Stimulated activated naive B cell treated with anti-CD40 and anti-IgM and Interleukin-4, amounts not matched to agents 10 μg/mL and 1 μg/mL and 100 μg/mL, for 72 hours (primary cell): ENCODE results near the gene RUFY4.
"Not testable (repeated sequence)": the region's sequence is repeated elsewhere in the genome, so short reads cannot be mapped to it uniquely, and the experiment has no call there.

ENCODE experiments used
- ATAC-seq, 2 donors: fragments of 150-1000 bp; cut with Tn5 transposase; replicated peaks; 2 replicates each; pipeline ENCODE4 v1.10.0; 2021; ENCODE audit warnings: moderate library complexity in 1 of 2
- DNase-seq: peaks from one replicate; pipeline ENCODE4 v3.0.0; 2021
- H3K27ac Mint-ChIP-seq: one replicate; pipeline ENCODE4 v1.8.0; 2022; ENCODE audit warnings: mild to moderate bottlenecking, mixed read lengths
- H3K27me3 Mint-ChIP-seq, 2 donors: one replicate each; pipeline ENCODE4 v1.8.0; 2022; ENCODE audit warnings: mixed read lengths in 2 of 2
- H3K36me3 Mint-ChIP-seq, 2 donors: one replicate each; pipeline ENCODE4 v1.8.0; 2022; ENCODE audit warnings: mixed read lengths in 2 of 2, mild to moderate bottlenecking in 1 of 2
- H3K4me1 Mint-ChIP-seq, 2 donors: one replicate each; pipeline ENCODE4 v1.8.0; 2022; ENCODE audit warnings: mixed read lengths in 2 of 2, mild to moderate bottlenecking in 1 of 2
- H3K4me3 Mint-ChIP-seq, 2 donors: one replicate each; pipeline ENCODE4 v1.8.0; 2022; ENCODE audit warnings: mild to moderate bottlenecking in 2 of 2, mixed read lengths in 2 of 2, moderate library complexity in 1 of 2
- H3K9me3 Mint-ChIP-seq, 2 donors: one replicate each; pipeline ENCODE4 v1.8.0; 2022; ENCODE audit warnings: mixed read lengths in 2 of 2, mild to moderate bottlenecking in 1 of 2

Gene RUFY4

GRCh38 chr2:218035463-218036100 is 33.5 kb upstream of the RUFY4 start:
- Mint-ChIP-seq H3K4me1 (peaks cover 4 to 13% of the 10 kb centered on the region in 2 donors), H3K4me3 (peak overlapping the region; percentile 47 to 54)
- no peak for DNase-seq

GRCh38 chr2:218036371-218036770 is 32.7 kb upstream of the RUFY4 start:
- peaks cover 4 to 13% of the 10 kb centered on the region in 2 donors for H3K4me1 Mint-ChIP-seq
- H3K27me3 Mint-ChIP-seq, result peaks cover 16 to 19% of the 10 kb centered on the region in 2 donors
- no peak for ATAC-seq
- H3K4me3 Mint-ChIP-seq, result no peak overlapping the region
- no peak for DNase-seq
- no peak overlapping the region for H3K27ac Mint-ChIP-seq
- H3K36me3 Mint-ChIP-seq, result no peaks in the 10 kb centered on the region
- no peaks in the 10 kb centered on the region for H3K9me3 Mint-ChIP-seq

More at GRCh38 chr2:218035463-218036100, 33.5 kb upstream of the RUFY4 start:
- Mint-ChIP-seq H3K36me3 (no peaks in the 10 kb centered on the region), H3K27ac (no peak overlapping the region), H3K27me3 (peaks cover 10 to 16% of the 10 kb centered on the region in 2 donors), H3K9me3 (no peaks in the 10 kb centered on the region)
- no peak for ATAC-seq

DNA sequence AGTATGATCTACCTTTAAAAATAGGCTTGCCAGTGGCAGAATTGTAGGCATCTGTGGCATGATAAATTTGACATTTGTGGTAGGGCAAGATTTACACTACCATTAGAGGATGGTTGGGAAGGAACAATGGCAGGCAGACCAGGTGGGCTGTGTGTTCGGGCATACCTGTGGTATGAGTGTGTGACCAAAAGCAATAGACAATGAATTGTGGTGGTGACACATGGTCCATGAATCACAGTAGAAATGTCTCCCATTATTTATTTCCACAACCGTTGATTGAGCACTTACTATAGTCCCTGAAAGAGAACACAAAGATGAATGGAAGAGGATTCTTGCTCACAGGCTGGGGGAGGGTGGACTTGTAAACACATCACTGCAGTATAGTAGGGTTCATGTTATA is 29.9 kb upstream of the RUFY4 start:
- Mint-ChIP-seq H3K27ac (no peak overlapping the region), H3K9me3 (peaks cover 0 to 2% of the 10 kb centered on the region in 2 donors), H3K36me3 (peaks cover 0 to 3% of the 10 kb centered on the region in 2 donors), H3K27me3 (peaks cover 17 to 21% of the 10 kb centered on the region in 2 donors), H3K4me3 (no peak overlapping the region), H3K4me1 (peaks cover 2 to 9% of the 10 kb centered on the region in 2 donors)
- no peak for ATAC-seq
- no peak for DNase-seq

GRCh38 chr2:218040883-218041282 is 28.2 kb upstream of the RUFY4 start:
- peaks cover 16 to 29% of the 10 kb centered on the region in 2 donors for H3K27me3 Mint-ChIP-seq
- no peaks in the 10 kb centered on the region for H3K4me1 Mint-ChIP-seq
- H3K27ac Mint-ChIP-seq, result no peak overlapping the region
- ATAC-seq (no peak), DNase-seq (no peak)
- H3K9me3 Mint-ChIP-seq, result peaks cover 0 to 9% of the 10 kb centered on the region in 2 donors
- H3K36me3 Mint-ChIP-seq, result peaks cover 0 to 3% of the 10 kb centered on the region in 2 donors
- no peak overlapping the region for H3K4me3 Mint-ChIP-seq

GRCh38 chr2:218041302-218042168 is 27.5 kb upstream of the RUFY4 start:
- H3K36me3 Mint-ChIP-seq, result peaks cover 0 to 3% of the 10 kb centered on the region in 2 donors
- H3K4me3 Mint-ChIP-seq, result no peak overlapping the region
- ATAC-seq (no peak), DNase-seq (no peak)
- H3K27me3 Mint-ChIP-seq, result peaks cover 16 to 29% of the 10 kb centered on the region in 2 donors
- no peaks in the 10 kb centered on the region for H3K4me1 Mint-ChIP-seq
- H3K9me3 Mint-ChIP-seq, result peaks cover 0 to 9% of the 10 kb centered on the region in 2 donors
- no peak overlapping the region for H3K27ac Mint-ChIP-seq

- peaks cover 0 to 3% of the 10 kb centered on the region in 2 donors for H3K36me3 Mint-ChIP-seq
- DNase-seq, result no peak
- no peaks in the 10 kb centered on the region for H3K4me1 Mint-ChIP-seq
- no peak overlapping the region for H3K27ac Mint-ChIP-seq
- no peak overlapping the region for H3K4me3 Mint-ChIP-seq
- ATAC-seq, result no peak
- H3K27me3 Mint-ChIP-seq, result peaks cover 16 to 29% of the 10 kb centered on the region in 2 donors
- peaks cover 0 to 9% of the 10 kb centered on the region in 2 donors for H3K9me3 Mint-ChIP-seq
Observed at GRCh38 chr2:218043100-218043499, 26.0 kb upstream of the RUFY4 start.

DNA sequence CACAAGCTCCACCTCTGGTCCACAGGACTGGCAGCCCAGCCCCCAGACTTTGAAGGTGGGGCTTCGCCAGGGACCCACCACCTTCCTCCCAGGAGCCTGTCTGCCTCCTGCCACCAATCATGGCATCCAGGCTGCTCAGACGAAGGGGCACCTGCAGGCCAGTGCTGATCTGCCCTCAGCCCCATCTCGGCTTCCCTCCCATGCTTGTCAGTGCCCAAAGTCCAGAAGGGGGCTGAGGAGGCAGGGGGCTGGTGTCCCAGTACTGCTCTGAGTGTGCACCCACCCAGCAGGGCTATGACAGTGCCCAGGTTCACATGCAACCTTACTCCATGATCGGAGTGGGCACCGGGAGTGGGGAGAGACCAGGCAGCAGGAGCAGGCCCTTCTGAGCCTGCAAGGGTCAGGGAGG is 25.3 kb upstream of the RUFY4 start:
- Mint-ChIP-seq H3K27ac (no peak overlapping the region), H3K4me3 (no peak overlapping the region), H3K27me3 (peaks cover 16 to 29% of the 10 kb centered on the region in 2 donors)

DNA sequence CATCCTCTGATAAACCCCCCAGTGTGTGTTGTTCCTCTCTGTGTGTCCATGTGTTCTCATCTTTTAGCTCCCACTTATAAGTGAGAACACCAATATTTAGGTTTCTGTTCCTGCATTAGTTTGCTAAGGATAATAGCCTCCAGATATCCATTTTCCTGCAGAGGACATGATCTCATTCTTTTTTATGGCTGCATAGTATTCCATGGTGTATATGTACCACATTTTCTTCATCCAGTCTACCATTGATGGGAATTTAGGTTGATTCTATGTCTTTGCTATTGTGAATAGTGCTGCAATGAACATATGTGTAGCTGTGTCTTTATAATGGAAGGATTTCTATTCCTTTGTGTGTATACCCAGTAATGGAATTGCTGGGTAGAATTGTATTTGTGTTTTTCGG is 24.5 kb upstream of the RUFY4 start:
- not testable (repeated sequence) for H3K4me3 Mint-ChIP-seq, H3K36me3 Mint-ChIP-seq, DNase-seq, H3K4me1 Mint-ChIP-seq, ATAC-seq, H3K27ac Mint-ChIP-seq
- Mint-ChIP-seq H3K27me3 (peaks cover 13 to 29% of the 10 kb centered on the region in 2 donors), H3K9me3 (peaks cover 0 to 12% of the 10 kb centered on the region in 2 donors)

More for the DNA sequence above, 25.3 kb upstream of the RUFY4 start:
- H3K36me3 Mint-ChIP-seq, result peaks cover 0 to 3% of the 10 kb centered on the region in 2 donors
- DNase-seq (no peak), ATAC-seq (no peak)
- peaks cover 0 to 10% of the 10 kb centered on the region in 2 donors for H3K9me3 Mint-ChIP-seq
- no peaks in the 10 kb centered on the region for H3K4me1 Mint-ChIP-seq

DNA sequence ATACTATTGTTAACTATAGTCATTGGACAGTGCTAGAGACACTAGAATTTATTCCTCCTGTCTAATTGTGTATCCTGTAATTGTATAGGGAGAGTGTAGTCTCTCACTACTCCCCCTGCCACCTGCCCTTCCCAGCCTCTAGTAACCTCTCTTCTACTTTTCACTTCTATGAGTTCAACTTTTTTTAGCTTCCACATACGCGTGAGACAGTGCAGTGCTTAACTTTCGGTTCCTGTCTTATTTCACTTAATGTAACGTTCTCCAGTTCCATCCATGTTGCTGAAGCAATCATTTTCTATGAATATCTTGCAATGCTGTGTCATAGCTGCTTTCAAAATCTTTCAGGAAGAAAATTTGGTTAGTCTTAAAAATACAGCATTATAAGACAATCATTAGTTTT is 22.8 kb upstream of the RUFY4 start:
- ATAC-seq (peak; percentile 53 to 61), DNase-seq (no peak)
- Mint-ChIP-seq H3K4me1 (no peaks in the 10 kb centered on the region), H3K36me3 (peaks cover 4 to 12% of the 10 kb centered on the region in 2 donors), H3K27ac (no peak overlapping the region), H3K27me3 (peaks cover 5 to 19% of the 10 kb centered on the region in 2 donors), H3K4me3 (no peak overlapping the region), H3K9me3 (peaks cover 8 to 18% of the 10 kb centered on the region in 2 donors)

GRCh38 chr2:218047536-218048225 is 21.4 kb upstream of the RUFY4 start:
- H3K27me3 Mint-ChIP-seq, result peaks cover 10 to 19% of the 10 kb centered on the region in 2 donors
- H3K9me3 Mint-ChIP-seq, result peaks cover 8 to 18% of the 10 kb centered on the region in 2 donors
- DNase-seq (no peak), ATAC-seq (no peak)
- H3K4me1 Mint-ChIP-seq, result no peaks in the 10 kb centered on the region
- peaks cover 4 to 12% of the 10 kb centered on the region in 2 donors for H3K36me3 Mint-ChIP-seq
- H3K27ac Mint-ChIP-seq, result no peak overlapping the region
- no peak overlapping the region for H3K4me3 Mint-ChIP-seq

DNA sequence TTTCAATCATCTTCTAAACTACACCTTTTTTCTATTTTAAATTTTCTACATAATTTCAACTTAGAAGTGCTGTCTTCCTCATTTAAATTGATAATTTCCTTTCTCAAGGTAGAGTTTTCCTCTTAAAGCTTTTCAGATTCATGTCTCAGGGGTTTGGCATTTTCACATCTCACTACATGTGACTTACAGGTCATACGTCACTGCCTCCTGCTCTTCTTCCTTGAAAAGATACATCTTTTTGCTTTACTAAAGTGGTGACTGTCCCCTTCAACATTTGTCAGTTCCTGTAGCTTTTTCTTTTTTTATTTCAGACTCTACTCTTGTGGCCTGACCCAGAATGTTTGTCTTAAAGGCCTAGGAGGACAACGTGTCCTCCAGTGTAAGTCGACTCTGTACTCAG is 17.1 kb upstream of the RUFY4 start:
- peaks cover 4 to 9% of the 10 kb centered on the region in 2 donors for H3K36me3 Mint-ChIP-seq
- peaks cover 12 to 15% of the 10 kb centered on the region in 2 donors for H3K27me3 Mint-ChIP-seq
- H3K4me3 Mint-ChIP-seq, result no peak overlapping the region
- no peak for DNase-seq
- ATAC-seq, result no peak
- no peaks in the 10 kb centered on the region for H3K4me1 Mint-ChIP-seq
- H3K27ac Mint-ChIP-seq, result no peak overlapping the region
- peaks cover 8 to 9% of the 10 kb centered on the region in 2 donors for H3K9me3 Mint-ChIP-seq

DNA sequence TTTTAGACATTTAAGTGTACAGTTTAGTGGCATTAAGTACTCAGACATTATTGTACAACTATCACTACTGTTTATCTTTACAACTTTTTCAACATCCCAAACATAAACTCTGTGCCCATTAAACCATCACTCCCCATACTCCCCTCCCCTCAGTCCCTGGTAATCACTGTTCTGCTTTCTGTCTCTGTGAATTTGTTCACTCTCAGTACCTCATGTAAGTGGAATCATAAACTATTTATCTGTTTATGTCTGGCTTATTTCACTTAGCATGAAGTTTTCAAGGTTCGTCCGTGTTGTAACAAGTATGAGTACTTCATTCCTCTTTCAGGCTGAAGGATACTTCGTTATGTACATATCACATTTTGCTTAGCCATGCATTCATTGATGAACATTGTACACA is 9.8 kb upstream of the RUFY4 start:
- Mint-ChIP-seq H3K4me1 (peaks cover 13 to 14% of the 10 kb centered on the region in 2 donors), H3K9me3 (no peaks in the 10 kb centered on the region), H3K36me3 (no peaks in the 10 kb centered on the region), H3K27me3 (peaks cover 19 to 37% of the 10 kb centered on the region in 2 donors), H3K4me3 (no peak overlapping the region), H3K27ac (no peak overlapping the region)
- ATAC-seq (no peak), DNase-seq (no peak)

DNA sequence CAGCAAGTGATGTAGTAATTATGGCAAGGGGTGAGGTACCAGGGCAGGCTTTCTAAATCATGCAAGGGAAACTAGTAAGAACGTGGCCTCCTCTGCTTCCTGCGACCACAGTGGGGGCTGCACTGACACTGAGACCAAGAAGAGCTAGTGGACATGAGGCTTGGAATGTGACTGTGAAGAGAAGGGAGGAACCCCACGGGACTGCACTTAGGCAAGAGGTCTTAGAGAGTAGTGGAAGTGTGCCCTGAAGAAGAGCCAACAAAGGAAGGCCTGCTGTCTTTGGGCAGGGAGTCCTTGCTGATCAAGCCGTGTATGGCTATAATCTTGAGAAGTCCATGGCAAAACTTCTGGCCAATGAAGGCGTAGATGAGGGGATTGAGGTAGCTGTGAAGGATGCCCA is 8.9 kb upstream of the RUFY4 start:
- DNase-seq (no peak), ATAC-seq (no peak)
- Mint-ChIP-seq H3K27me3 (peaks cover 23 to 41% of the 10 kb centered on the region in 2 donors), H3K27ac (no peak overlapping the region), H3K4me3 (no peak overlapping the region), H3K36me3 (no peaks in the 10 kb centered on the region), H3K9me3 (no peaks in the 10 kb centered on the region), H3K4me1 (peaks cover 13 to 14% of the 10 kb centered on the region in 2 donors)
